MCF 10A (cell line): ENCODE results near the gene TSSK6. TPM values are rescaled to one million over a fixed set of nuclear protein-coding genes. Genes with fewer than 3 reads are reported as not detected.

Experiments used
- BruUV-seq: library from RNA; stranded (reverse); fragments of 400-500 nt; replicated peaks from 2 replicates; lab custom pipeline; 2021; lab: Mats Ljungman, UMichigan
- CTCF ChIA-PET: fragments of 300-600 bp; sonication (Branson Sonifier 250); formaldehyde crosslinking; extraction: SDS; loops from one replicate; lab custom pipeline; 2021; ENCODE audit warnings: antibody characterized with exemption, inconsistent platforms; lab: Yijun Ruan, JAX
- POLR2A ChIA-PET: fragments of 300-600, 350-650 bp; sonication (Branson Sonifier 250); formaldehyde crosslinking; extraction: SDS; loops from one replicate; lab custom pipeline; 2020; ENCODE audit warnings: antibody characterized with exemption, inconsistent platforms; lab: Yijun Ruan, JAX
- DNase-seq: peaks from one replicate; pipeline ENCODE4 v3.0.0-alpha.2; 2018; ENCODE audit not compliant: unreplicated experiment
- H3K27ac Mint-ChIP-seq: one replicate; pipeline ENCODE4 v1.8.0; 2022; ENCODE audit warnings: mild to moderate bottlenecking, low read depth, mixed read lengths; ENCODE audit not compliant: unreplicated experiment
- H3K27me3 Mint-ChIP-seq: one replicate; pipeline ENCODE4 v1.8.0; 2022; ENCODE audit warnings: mixed read lengths; ENCODE audit not compliant: insufficient read depth, unreplicated experiment
- H3K36me3 Mint-ChIP-seq: one replicate; pipeline ENCODE4 v1.8.0; 2022; ENCODE audit warnings: mild to moderate bottlenecking, moderate library complexity, mixed read lengths; ENCODE audit not compliant: insufficient read depth, unreplicated experiment
- H3K4me1 Mint-ChIP-seq: one replicate; pipeline ENCODE4 v1.8.0; 2022; ENCODE audit warnings: mixed read lengths; ENCODE audit not compliant: insufficient read depth, unreplicated experiment
- H3K4me3 Mint-ChIP-seq: one replicate; pipeline ENCODE4 v1.8.0; 2022; ENCODE audit warnings: mild to moderate bottlenecking, moderate library complexity, mixed read lengths; ENCODE audit not compliant: unreplicated experiment
- H3K9me3 Mint-ChIP-seq: one replicate; pipeline ENCODE4 v1.8.0; 2022; ENCODE audit warnings: mixed read lengths; ENCODE audit not compliant: unreplicated experiment
- CTCF ChIP-seq: fragments of 200-600 bp; IDR thresholded peaks from one replicate; pipeline ENCODE4 v1.8.0; 2022; ENCODE audit warnings: antibody characterized with exemption, mild to moderate bottlenecking; ENCODE audit not compliant: unreplicated experiment
- intact Hi-C: fragments of 100-400 bp; cut with micrococcal nuclease; formaldehyde crosslinking; loops from 2 replicates; pipeline ENCODE4 v1.14.1; 2022
- total RNA-seq: library from RNA; stranded (reverse); gene quantifications from 2 replicates; pipeline ENCODE4 v1.2.3, GENCODE V29; 2022

TSSK6 gene
- total RNA-seq, 1 experiment from 2014 or later = 4.8 TPM

DNA sequence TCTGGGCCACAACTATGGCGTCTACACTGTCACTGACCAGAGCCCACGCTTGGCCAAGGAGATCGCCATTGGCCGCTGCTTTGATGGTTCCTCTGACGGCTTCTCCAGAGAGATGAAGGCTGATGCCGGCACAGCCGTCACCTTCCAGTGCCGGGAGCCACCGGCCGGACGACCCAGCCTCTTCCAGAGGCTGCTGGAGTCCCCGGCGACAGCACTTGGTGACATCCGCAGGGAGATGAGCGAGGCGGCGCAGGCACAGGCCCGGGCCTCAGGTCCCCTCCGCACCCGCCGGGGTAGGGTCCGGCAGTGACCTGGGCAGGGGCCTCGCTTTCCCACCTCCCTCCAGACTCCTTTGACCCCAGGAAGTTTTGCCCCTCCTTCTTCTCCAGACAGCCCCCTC lies 30.4 kb upstream of the TSSK6 start:
- intact Hi-C loops = no loop called here
- Mint-ChIP-seq H3K4me1 (peaks cover 6% of the 10 kb centered on the region), H3K27ac (no peak overlapping the region), H3K4me3 (no peak overlapping the region), H3K9me3 (no peaks in the 10 kb centered on the region), H3K36me3 (no peaks in the 10 kb centered on the region), H3K27me3 (no peaks in the 10 kb centered on the region)
- DNase-seq = no peak
- no TSS peak for BruUV-seq
- CTCF ChIA-PET = interaction anchor here (0.5 to 0.7 kb wide), 2 partner anchors 10 to 98 kb away, joined by 3 to 4 read pairs; partner anchors contain the start of gene GMIP
- no peak for TF ChIP-seq CTCF
- POLR2A ChIA-PET = no interaction called here

- intact Hi-C loops = no loop called here
- no peak for TF ChIP-seq CTCF
- POLR2A ChIA-PET = no interaction called here
- BruUV-seq = no TSS peak
- no peak overlapping the region for H3K4me3 Mint-ChIP-seq
- no peak overlapping the region for H3K27ac Mint-ChIP-seq
- no peaks in the 10 kb centered on the region for H3K27me3 Mint-ChIP-seq
- H3K4me1 Mint-ChIP-seq = peaks cover 6% of the 10 kb centered on the region
- no peak for DNase-seq
- H3K9me3 Mint-ChIP-seq = no peaks in the 10 kb centered on the region
- no peaks in the 10 kb centered on the region for H3K36me3 Mint-ChIP-seq
- CTCF ChIA-PET = interaction anchor here (0.7 to 2.2 kb wide), 2 partner anchors 8 to 13 kb away, joined by 3 to 11 read pairs; no protein-coding TSS in a partner anchor
Observed at GRCh38 chr19:19544954-19545591, 29.7 kb upstream of the TSSK6 start.

DNA sequence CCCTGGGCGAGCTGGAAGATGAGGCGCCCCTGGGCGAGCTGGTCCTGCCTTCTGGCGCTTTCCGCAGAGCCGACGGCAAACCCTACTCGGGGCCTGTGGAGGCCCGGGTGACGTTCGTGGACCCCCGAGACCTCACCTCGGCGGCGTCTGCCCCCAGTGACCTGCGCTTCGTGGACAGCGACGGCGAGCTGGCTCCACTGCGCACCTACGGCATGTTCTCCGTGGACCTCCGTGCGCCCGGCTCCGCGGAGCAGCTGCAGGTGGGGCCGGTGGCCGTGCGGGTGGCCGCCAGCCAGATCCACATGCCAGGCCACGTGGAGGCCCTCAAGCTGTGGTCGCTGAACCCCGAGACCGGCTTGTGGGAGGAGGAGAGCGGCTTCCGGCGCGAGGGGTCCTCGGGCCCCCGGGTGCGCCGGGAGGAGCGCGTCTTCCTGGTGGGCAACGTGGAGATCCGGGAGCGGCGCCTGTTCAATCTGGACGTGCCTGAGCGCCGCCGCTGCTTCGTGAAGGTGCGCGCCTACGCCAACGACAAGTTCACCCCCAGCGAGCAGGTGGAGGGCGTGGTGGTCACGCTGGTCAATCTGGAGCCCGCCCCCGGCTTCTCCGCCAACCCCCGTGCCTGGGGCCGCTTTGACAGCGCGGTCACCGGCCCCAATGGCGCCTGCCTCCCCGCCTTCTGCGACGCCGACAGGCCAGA lies 29.1 kb upstream of the TSSK6 start:
- Mint-ChIP-seq H3K36me3 (no peaks in the 10 kb centered on the region), H3K9me3 (no peaks in the 10 kb centered on the region), H3K4me3 (no peak overlapping the region), H3K27ac (no peak overlapping the region), H3K27me3 (no peaks in the 10 kb centered on the region), H3K4me1 (peaks cover 6% of the 10 kb centered on the region)
- DNase-seq = no peak
- no peak for TF ChIP-seq CTCF
- intact Hi-C loops = no loop called here
- POLR2A ChIA-PET = no interaction called here
- CTCF ChIA-PET = interaction anchor here (0.6 to 2.2 kb wide), 3 partner anchors 9 to 147 kb away, joined by 3 to 11 read pairs (median 3); no protein-coding TSS in a partner anchor
- no TSS peak for BruUV-seq

GRCh38 chr19:19543640-19544039 lies 28.3 kb upstream of the TSSK6 start:
- intact Hi-C loops = no loop called here
- no peak overlapping the region for H3K4me3 Mint-ChIP-seq
- DNase-seq = no peak
- H3K4me1 Mint-ChIP-seq = no peaks in the 10 kb centered on the region
- TF ChIP-seq CTCF = no peak
- ChIA-PET POLR2A (no interaction called here), CTCF (interaction anchor here (0.5 to 2.2 kb wide), 3 partner anchors 11 to 146 kb away, joined by 3 to 11 read pairs (median 3); no protein-coding TSS in a partner anchor)
- no peak overlapping the region for H3K27ac Mint-ChIP-seq
- no peaks in the 10 kb centered on the region for H3K27me3 Mint-ChIP-seq
- H3K9me3 Mint-ChIP-seq = no peaks in the 10 kb centered on the region
- no peaks in the 10 kb centered on the region for H3K36me3 Mint-ChIP-seq
- no TSS peak for BruUV-seq
